ENCODE results near the gene TBPL1.

DNA sequence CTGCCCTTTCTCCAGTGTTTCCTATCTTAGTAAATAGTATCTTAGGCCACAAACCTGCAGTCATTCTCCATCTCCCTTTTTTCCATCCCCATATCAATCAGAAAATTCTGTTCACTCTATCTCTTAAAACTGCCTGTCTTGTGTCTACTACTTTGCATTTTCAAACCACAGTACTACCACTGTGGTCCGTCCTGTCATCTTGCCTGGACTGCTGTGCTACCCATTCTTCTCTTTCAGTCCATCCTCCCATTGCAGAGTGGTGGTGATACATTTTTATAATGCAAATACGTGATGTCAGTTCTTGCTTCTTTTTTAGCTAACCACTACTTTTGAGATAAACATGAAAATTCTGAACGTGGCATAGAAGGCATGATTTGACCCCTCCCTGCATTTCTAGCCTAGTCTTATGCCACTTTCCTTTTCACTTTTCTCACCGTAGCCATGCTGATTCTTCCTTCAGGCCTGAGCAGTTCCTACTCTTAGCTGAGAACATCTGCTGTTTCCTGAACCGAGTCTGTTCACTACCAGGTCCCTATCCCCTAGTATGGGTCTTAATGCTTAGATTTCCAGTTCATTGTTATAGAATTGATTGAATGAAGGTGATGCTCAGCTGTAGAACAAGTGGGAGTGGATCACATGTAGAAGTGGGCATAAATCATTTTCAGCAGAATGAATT, 13.8 kb downstream of the TBPL1 start:
- TF ChIP-seq POLR2A (IDR thresholded peaks at IDR 0.05) = no peak
- TF ChIP-seq, protein P1, sequence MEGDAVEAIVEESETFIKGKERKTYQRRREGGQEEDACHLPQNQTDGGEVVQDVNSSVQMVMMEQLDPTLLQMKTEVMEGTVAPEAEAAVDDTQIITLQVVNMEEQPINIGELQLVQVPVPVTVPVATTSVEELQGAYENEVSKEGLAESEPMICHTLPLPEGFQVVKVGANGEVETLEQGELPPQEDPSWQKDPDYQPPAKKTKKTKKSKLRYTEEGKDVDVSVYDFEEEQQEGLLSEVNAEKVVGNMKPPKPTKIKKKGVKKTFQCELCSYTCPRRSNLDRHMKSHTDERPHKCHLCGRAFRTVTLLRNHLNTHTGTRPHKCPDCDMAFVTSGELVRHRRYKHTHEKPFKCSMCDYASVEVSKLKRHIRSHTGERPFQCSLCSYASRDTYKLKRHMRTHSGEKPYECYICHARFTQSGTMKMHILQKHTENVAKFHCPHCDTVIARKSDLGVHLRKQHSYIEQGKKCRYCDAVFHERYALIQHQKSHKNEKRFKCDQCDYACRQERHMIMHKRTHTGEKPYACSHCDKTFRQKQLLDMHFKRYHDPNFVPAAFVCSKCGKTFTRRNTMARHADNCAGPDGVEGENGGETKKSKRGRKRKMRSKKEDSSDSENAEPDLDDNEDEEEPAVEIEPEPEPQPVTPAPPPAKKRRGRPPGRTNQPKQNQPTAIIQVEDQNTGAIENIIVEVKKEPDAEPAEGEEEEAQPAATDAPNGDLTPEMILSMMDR (IDR thresholded peaks at IDR 0.05) = no peak

Data from uterus (tissue), 2 donors.